Measurements from ENCODE around the gene ZNF333.

- TF ChIP-seq CTCF (IDR thresholded peaks at IDR 0.05) (no peak), ZFX (IDR thresholded peaks at IDR 0.05; ENCODE audit: borderline replicate concordance) (no peak)
Measured at GRCh38 chr19:14732510-14732909, 42.7 kb downstream of the ZNF333 start.

Measured in 22Rv1 (cell line).